Sigmoid colon (tissue), 4 donors: ENCODE data around the gene MYLK.
A peak's percentile ranks its signal among the peaks of the same experiment; 100 is the strongest.

Experiments
- POLR2A ChIP-seq, 2 donors: fragments of 450-650 bp; IDR thresholded peaks; one replicate each; pipeline ENCODE4 v1.6.1; 2016; ENCODE audit warnings: antibody characterized with exemption in 2 of 2, mild to moderate bottlenecking in 2 of 2, moderate library complexity in 2 of 2
- POLR2AphosphoS5 ChIP-seq, 4 donors: sonication (generic); formaldehyde crosslinking; IDR thresholded peaks; one replicate each; pipeline ENCODE4 v1.6.1; 2017; ENCODE audit warnings: antibody characterized with exemption in 4 of 4
- TF ChIP-seq, protein P1 (sequence below), 4 experiments: fragments of 450-650 bp in 3 of 4; fragments of 200-600 bp in 1 of 4; IDR thresholded peaks; one replicate each; pipeline ENCODE4 v1.5.1; 2016 to 2019; ENCODE audit warnings: antibody characterized with exemption in 4 of 4, mild to moderate bottlenecking in 3 of 4, moderate library complexity in 2 of 4

DNA sequence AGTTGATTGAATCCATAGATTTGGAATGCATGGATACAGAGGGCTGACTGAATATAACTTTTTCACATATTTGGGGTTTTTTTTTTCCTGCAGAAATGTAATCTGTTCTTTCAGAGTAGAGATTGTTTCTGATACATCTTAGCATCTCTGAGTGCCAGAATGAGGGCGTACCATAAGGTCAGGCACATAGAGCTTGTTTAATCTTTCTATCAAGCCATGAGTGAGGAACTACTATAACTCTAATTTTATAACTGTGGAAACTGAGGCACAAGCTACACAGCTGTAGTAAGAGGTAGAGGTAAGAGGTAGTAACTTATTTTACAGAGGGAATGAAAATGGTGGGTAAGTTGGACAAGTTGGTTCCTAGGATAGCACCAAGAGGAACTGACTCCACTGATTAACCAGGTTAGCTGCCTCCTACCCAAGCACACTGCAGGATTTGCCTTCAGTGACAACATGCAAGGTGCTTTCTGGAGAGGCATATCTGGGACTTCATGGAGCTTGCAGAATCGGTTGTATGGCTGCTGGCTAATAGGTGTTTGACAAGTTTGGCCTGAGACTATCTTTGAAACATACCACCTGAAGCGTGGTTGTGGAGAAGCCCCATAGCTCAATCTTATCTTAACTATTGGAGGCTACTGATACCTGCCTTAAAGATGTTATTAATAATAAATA, 275.7 kb downstream of the MYLK start:
- TF ChIP-seq, protein P1, sequence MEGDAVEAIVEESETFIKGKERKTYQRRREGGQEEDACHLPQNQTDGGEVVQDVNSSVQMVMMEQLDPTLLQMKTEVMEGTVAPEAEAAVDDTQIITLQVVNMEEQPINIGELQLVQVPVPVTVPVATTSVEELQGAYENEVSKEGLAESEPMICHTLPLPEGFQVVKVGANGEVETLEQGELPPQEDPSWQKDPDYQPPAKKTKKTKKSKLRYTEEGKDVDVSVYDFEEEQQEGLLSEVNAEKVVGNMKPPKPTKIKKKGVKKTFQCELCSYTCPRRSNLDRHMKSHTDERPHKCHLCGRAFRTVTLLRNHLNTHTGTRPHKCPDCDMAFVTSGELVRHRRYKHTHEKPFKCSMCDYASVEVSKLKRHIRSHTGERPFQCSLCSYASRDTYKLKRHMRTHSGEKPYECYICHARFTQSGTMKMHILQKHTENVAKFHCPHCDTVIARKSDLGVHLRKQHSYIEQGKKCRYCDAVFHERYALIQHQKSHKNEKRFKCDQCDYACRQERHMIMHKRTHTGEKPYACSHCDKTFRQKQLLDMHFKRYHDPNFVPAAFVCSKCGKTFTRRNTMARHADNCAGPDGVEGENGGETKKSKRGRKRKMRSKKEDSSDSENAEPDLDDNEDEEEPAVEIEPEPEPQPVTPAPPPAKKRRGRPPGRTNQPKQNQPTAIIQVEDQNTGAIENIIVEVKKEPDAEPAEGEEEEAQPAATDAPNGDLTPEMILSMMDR (IDR thresholded peaks at IDR 0.05), result no peak
- peak in 1 of 2 donors; percentile 9 for TF ChIP-seq POLR2A (IDR thresholded peaks at IDR 0.05)
- peak in 2 of 4 donors; percentile 74 to 79 for TF ChIP-seq POLR2AphosphoS5 (IDR thresholded peaks at IDR 0.05)
